Measurements from ENCODE around the gene PCDH17. TPM values are rescaled to one million over a fixed set of nuclear protein-coding genes. Genes with fewer than 3 reads are reported as not detected.

Gene PCDH17
- total and polyA plus RNA-seq, 2 donors (not counting 1 experiment from before 2014, with no cell fraction given): 0.07 to 0.17 TPM

DNA sequence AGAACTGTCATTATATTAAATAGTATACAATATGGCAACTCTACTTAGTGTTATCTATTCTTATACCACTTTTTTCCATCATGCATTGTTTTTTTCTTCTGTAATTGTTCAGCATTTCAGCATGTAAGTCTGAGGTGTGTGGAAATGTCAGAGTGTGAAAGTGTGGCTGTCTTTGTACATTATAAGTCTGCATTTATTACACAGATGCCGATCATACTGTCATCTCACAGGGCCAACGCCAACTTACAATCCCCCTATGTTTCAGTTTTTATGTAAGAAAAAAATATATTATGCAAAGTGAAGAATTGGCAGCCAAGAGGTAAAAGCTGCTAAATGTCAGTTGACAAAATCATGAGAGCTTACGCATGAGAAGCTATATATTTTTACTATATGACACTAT, 42.9 kb upstream of the PCDH17 start:
- Histone ChIP-seq H3K4me2 (ENCODE audit: extremely low read depth, insufficient read depth, low read length) (no peak overlapping the region), H3K36me3 (ENCODE audit: control insufficient read depth, insufficient read depth, low read length) (no peaks in the 10 kb centered on the region), H2AFZ (ENCODE audit: low read length) (no peak overlapping the region), H4K20me1 (ENCODE audit: control insufficient read depth, extremely low read depth, insufficient read depth, low read length) (no peaks in the 10 kb centered on the region), H3K9me3 (ENCODE audit: control insufficient read depth, insufficient read depth, low read depth, low read length) (no peaks in the 10 kb centered on the region), H3K4me3 (replicated peaks in 1 of 4; ENCODE audit: control extremely low read depth in 1 of 4, insufficient read depth in 1 of 4, low read depth in 3 of 4, low read length in 4 of 4) (no peak overlapping the region), H3K9ac (ENCODE audit: insufficient read depth, low read length) (no peak overlapping the region), H3K4me1 (ENCODE audit: control insufficient read depth, extremely low read depth, insufficient read depth, low read length) (no peaks in the 10 kb centered on the region), H3K27ac (ENCODE audit: insufficient read depth, low read length) (no peak overlapping the region), H3K79me2 (ENCODE audit: control insufficient read depth, insufficient read depth, low read length) (no peaks in the 10 kb centered on the region), H3K27me3 (ENCODE audit: control insufficient read depth, insufficient read depth, low read length) (no peaks in the 10 kb centered on the region)
- no peak for TF ChIP-seq EZH2 (IDR thresholded peaks at IDR 0.05; ENCODE audit: low read length, missing control alignments)
- TF ChIP-seq, protein P1, sequence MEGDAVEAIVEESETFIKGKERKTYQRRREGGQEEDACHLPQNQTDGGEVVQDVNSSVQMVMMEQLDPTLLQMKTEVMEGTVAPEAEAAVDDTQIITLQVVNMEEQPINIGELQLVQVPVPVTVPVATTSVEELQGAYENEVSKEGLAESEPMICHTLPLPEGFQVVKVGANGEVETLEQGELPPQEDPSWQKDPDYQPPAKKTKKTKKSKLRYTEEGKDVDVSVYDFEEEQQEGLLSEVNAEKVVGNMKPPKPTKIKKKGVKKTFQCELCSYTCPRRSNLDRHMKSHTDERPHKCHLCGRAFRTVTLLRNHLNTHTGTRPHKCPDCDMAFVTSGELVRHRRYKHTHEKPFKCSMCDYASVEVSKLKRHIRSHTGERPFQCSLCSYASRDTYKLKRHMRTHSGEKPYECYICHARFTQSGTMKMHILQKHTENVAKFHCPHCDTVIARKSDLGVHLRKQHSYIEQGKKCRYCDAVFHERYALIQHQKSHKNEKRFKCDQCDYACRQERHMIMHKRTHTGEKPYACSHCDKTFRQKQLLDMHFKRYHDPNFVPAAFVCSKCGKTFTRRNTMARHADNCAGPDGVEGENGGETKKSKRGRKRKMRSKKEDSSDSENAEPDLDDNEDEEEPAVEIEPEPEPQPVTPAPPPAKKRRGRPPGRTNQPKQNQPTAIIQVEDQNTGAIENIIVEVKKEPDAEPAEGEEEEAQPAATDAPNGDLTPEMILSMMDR (conservative IDR thresholded peaks at IDR 0.05 in 1 of 2, IDR thresholded peaks at IDR 0.05 in 1 of 2; ENCODE audit: low read depth in 1 of 2, low read length in 2 of 2): no peak
- no peak for DNase-seq (ENCODE audit: low read depth in 2 of 2)

- DNase-seq (ENCODE audit: low read depth in 2 of 2): no peak
- TF ChIP-seq, protein P1 (conservative IDR thresholded peaks at IDR 0.05 in 1 of 2, IDR thresholded peaks at IDR 0.05 in 1 of 2; ENCODE audit: low read depth in 1 of 2, low read length in 2 of 2): no peak
- no peak for TF ChIP-seq EZH2 (IDR thresholded peaks at IDR 0.05; ENCODE audit: low read length, missing control alignments)
- H3K9me3 ChIP-seq (ENCODE audit: control insufficient read depth, insufficient read depth, low read depth, low read length): no peaks in the 10 kb centered on the region
- H3K4me1 ChIP-seq (ENCODE audit: control insufficient read depth, extremely low read depth, insufficient read depth, low read length): no peaks in the 10 kb centered on the region
- no peaks in the 10 kb centered on the region for H3K27me3 ChIP-seq (ENCODE audit: control insufficient read depth, insufficient read depth, low read length)
- no peaks in the 10 kb centered on the region for H3K79me2 ChIP-seq (ENCODE audit: control insufficient read depth, insufficient read depth, low read length)
- no peak overlapping the region for H3K4me2 ChIP-seq (ENCODE audit: extremely low read depth, insufficient read depth, low read length)
- no peak overlapping the region for H3K9ac ChIP-seq (ENCODE audit: insufficient read depth, low read length)
- H3K36me3 ChIP-seq (ENCODE audit: control insufficient read depth, insufficient read depth, low read length): no peaks in the 10 kb centered on the region
- no peak overlapping the region for H3K27ac ChIP-seq (ENCODE audit: insufficient read depth, low read length)
- H4K20me1 ChIP-seq (ENCODE audit: control insufficient read depth, extremely low read depth, insufficient read depth, low read length): no peaks in the 10 kb centered on the region
- no peak overlapping the region for H3K4me3 ChIP-seq (replicated peaks in 1 of 4; ENCODE audit: control extremely low read depth in 1 of 4, insufficient read depth in 1 of 4, low read depth in 3 of 4, low read length in 4 of 4)
- H2AFZ ChIP-seq (ENCODE audit: low read length): no peak overlapping the region
These were observed 35.8 kb upstream of the PCDH17 start for GRCh38 chr13:57595775-57596174.

- Histone ChIP-seq H3K9me3 (ENCODE audit: control insufficient read depth, insufficient read depth, low read depth, low read length) (no peaks in the 10 kb centered on the region), H4K20me1 (ENCODE audit: control insufficient read depth, extremely low read depth, insufficient read depth, low read length) (no peaks in the 10 kb centered on the region), H3K4me2 (ENCODE audit: extremely low read depth, insufficient read depth, low read length) (no peak overlapping the region), H3K4me1 (ENCODE audit: control insufficient read depth, extremely low read depth, insufficient read depth, low read length) (no peaks in the 10 kb centered on the region), H3K4me3 (replicated peaks in 1 of 4; ENCODE audit: control extremely low read depth in 1 of 4, insufficient read depth in 1 of 4, low read depth in 3 of 4, low read length in 4 of 4) (no peak overlapping the region), H3K36me3 (ENCODE audit: control insufficient read depth, insufficient read depth, low read length) (no peaks in the 10 kb centered on the region), H2AFZ (ENCODE audit: low read length) (no peak overlapping the region), H3K79me2 (ENCODE audit: control insufficient read depth, insufficient read depth, low read length) (no peaks in the 10 kb centered on the region), H3K27me3 (ENCODE audit: control insufficient read depth, insufficient read depth, low read length) (no peaks in the 10 kb centered on the region), H3K27ac (ENCODE audit: insufficient read depth, low read length) (no peak overlapping the region), H3K9ac (ENCODE audit: insufficient read depth, low read length) (no peak overlapping the region)
- TF ChIP-seq, protein P1 (conservative IDR thresholded peaks at IDR 0.05 in 1 of 2, IDR thresholded peaks at IDR 0.05 in 1 of 2; ENCODE audit: low read depth in 1 of 2, low read length in 2 of 2): no peak
- TF ChIP-seq EZH2 (IDR thresholded peaks at IDR 0.05; ENCODE audit: low read length, missing control alignments): no peak
- no peak for DNase-seq (ENCODE audit: low read depth in 2 of 2)
These were observed 30.0 kb upstream of the PCDH17 start for GRCh38 chr13:57601536-57601935.
